Thyroid gland (tissue), 4 donors: ENCODE results near the gene CALY.

Source experiments
- CTCF ChIP-seq, 6 experiments: fragments of 200-600 bp in 3 of 6; fragments of 450-650 bp in 3 of 6; sonication (generic) in 3 of 6; IDR thresholded peaks; one replicate each; pipeline ENCODE4 v1.5.1; 2016 to 2019; ENCODE audit warnings: antibody characterized with exemption in 6 of 6, mild to moderate bottlenecking in 2 of 6, inconsistent platforms in 1 of 6, moderate library complexity in 1 of 6
- POLR2A ChIP-seq, 2 donors: fragments of 450-650 bp; IDR thresholded peaks; one replicate each; pipeline ENCODE4 v1.6.1; 2017; ENCODE audit warnings: antibody characterized with exemption in 2 of 2, mild to moderate bottlenecking in 2 of 2, moderate library complexity in 1 of 2

- TF ChIP-seq CTCF (IDR thresholded peaks at IDR 0.05) = peak in 1 of 6 experiments; percentile 30
- TF ChIP-seq POLR2A (IDR thresholded peaks at IDR 0.05) = peak; percentile 4 to 74
Measured at GRCh38 chr10:133308421-133309099, 28.1 kb downstream of the CALY start, which contains the start of the genes TUBGCP2 and ZNF511.
